ENCODE data around the gene PDLIM5. TPM values are rescaled to one million over a fixed set of nuclear protein-coding genes. Genes with fewer than 3 reads are reported as not detected.
A peak's percentile ranks its signal among the peaks of the same experiment; 100 is the strongest.

The PDLIM5 gene
- total RNA-seq, 6 experiments from 2014 or later = 152 to 240 (median 171) TPM

DNA sequence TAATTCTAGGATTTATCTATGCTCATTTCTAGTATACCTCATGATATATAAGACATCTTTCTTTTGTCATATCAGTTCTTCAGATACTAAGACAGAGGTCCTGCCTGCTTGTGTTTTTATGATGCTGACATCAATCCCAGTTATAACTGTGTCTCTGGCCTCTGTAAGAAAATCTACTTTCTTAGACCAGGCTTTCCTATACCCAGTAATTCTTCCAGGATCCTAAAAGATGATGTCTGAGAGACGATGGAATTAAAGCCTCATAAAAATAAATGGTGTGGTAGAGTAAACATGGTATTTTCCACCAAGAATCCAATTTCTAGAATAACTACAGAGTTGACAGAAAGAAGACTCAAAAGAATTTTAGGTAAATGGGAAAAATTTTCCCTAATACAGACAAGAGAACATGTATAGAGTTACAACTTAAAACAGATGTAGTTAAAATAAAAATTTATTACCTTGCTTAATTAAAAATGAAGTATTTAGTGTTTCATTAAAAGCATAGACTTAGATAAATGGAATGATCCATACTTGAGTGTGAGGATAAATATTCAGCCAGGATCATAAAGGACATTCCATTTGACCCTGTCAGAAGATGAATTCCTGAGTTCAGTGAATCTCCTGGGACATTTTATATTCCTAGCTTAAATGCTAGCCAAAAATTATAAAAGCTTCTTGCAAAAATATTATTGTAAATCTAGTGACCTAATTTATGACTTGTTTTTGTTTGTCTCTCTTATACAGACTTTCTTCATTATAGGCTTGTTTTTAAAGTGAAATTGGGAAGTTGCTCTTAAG is 137.4 kb downstream of the PDLIM5 start:
- peaks cover 31% of the 10 kb centered on the region for H3K36me3 Mint-ChIP-seq (ENCODE audit: low read depth)
- H3K4me3 Mint-ChIP-seq = no peak overlapping the region
- no peaks in the 10 kb centered on the region for H3K9me3 Mint-ChIP-seq
- no peaks in the 10 kb centered on the region; the same call in 1 of the 2 replicates for H3K27me3 Mint-ChIP-seq (ENCODE audit: insufficient read depth)
- DNase-seq = peak; percentile 44
- TF ChIP-seq, protein P1, sequence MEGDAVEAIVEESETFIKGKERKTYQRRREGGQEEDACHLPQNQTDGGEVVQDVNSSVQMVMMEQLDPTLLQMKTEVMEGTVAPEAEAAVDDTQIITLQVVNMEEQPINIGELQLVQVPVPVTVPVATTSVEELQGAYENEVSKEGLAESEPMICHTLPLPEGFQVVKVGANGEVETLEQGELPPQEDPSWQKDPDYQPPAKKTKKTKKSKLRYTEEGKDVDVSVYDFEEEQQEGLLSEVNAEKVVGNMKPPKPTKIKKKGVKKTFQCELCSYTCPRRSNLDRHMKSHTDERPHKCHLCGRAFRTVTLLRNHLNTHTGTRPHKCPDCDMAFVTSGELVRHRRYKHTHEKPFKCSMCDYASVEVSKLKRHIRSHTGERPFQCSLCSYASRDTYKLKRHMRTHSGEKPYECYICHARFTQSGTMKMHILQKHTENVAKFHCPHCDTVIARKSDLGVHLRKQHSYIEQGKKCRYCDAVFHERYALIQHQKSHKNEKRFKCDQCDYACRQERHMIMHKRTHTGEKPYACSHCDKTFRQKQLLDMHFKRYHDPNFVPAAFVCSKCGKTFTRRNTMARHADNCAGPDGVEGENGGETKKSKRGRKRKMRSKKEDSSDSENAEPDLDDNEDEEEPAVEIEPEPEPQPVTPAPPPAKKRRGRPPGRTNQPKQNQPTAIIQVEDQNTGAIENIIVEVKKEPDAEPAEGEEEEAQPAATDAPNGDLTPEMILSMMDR (IDR thresholded peaks at IDR 0.05) = no peak
- peaks cover 46% of the 10 kb centered on the region for H3K4me1 Mint-ChIP-seq (ENCODE audit: low read depth)
- peak overlapping the region; percentile 36; the same call in 1 of the 2 replicates for H3K27ac Mint-ChIP-seq

DNA sequence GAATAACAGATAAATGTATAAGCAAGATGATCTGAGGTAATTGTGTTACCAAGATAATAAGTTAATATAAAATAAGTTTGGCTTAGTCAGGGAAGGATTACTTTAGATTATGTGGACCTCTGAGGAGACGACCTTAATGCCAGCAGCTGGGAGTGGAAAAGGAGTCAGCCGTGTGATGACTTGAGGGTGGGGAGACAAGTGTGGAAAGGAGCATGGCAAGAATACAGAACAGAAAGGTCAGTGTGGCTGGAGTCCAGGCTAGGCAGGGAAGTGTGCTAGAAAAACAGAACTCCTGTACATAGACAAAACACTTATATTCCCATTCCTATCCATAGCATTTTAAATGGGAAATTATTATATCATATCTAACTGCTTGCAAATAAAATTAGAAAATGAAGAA is 138.8 kb downstream of the PDLIM5 start:
- H3K9me3 Mint-ChIP-seq = no peaks in the 10 kb centered on the region
- peaks cover 50% of the 10 kb centered on the region for H3K4me1 Mint-ChIP-seq (ENCODE audit: low read depth)
- no peaks in the 10 kb centered on the region; the same call in 1 of the 2 replicates for H3K27me3 Mint-ChIP-seq (ENCODE audit: insufficient read depth)
- H3K36me3 Mint-ChIP-seq (ENCODE audit: low read depth) = peaks cover 29% of the 10 kb centered on the region
- H3K4me3 Mint-ChIP-seq = no peak overlapping the region
- TF ChIP-seq, protein P1 (IDR thresholded peaks at IDR 0.05) = no peak
- no peak for DNase-seq
- peak overlapping the region; percentile 9; the same call in 1 of the 2 replicates for H3K27ac Mint-ChIP-seq

DNA sequence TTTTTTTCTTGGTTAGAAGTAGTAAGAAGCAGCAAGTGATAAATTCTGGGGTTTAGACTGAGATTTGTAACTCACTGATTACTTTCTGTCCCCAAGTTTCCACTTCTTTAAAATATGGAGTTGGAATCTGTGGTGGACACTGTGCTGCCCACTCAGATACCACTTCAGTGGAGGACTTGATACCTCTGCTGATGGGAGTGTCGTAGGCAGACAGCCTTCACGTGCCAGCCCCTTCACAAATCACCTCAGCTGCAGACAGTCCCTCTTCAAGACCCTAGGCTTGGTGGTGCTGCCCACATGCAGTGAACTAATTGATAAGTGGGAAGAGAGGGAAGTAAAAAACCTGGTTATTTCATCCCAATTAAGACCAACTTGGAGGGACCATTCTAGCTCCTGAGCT is 139.5 kb downstream of the PDLIM5 start:
- H3K9me3 Mint-ChIP-seq = no peaks in the 10 kb centered on the region

DNA sequence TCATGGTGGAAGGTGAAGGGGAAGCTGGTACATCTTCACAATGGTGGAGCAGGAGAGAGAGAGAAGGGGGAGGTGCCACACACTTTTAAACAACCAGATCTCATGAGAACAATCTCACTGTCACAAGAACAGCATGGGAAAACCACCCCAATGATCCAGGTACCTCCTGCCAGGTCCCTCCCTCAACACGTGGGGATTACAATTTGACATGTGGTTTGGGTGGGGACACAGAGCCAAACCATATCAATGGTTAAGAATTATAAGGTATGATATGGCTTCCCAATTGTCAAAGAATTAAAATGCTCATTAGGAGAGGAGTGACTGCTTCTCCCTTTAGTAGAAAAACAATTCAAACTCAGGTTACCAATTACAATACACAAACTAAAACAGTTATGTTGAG is 143.3 kb downstream of the PDLIM5 start:
- DNase-seq = no peak
- H3K27me3 Mint-ChIP-seq (ENCODE audit: insufficient read depth) = no peaks in the 10 kb centered on the region; the same call in 1 of the 2 replicates
- H3K27ac Mint-ChIP-seq = no peak overlapping the region; the same call in 1 of the 2 replicates
- no peak overlapping the region for H3K4me3 Mint-ChIP-seq
- TF ChIP-seq, protein P1 (IDR thresholded peaks at IDR 0.05) = no peak
- no peaks in the 10 kb centered on the region for H3K9me3 Mint-ChIP-seq
- peaks cover 27% of the 10 kb centered on the region for H3K36me3 Mint-ChIP-seq (ENCODE audit: low read depth)
- peaks cover 38% of the 10 kb centered on the region for H3K4me1 Mint-ChIP-seq (ENCODE audit: low read depth)

More for the DNA sequence above, 139.5 kb downstream of the PDLIM5 start:
- H3K27ac Mint-ChIP-seq = no peak overlapping the region
- no peak for DNase-seq
- H3K4me3 Mint-ChIP-seq = no peak overlapping the region
- TF ChIP-seq, protein P1 (IDR thresholded peaks at IDR 0.05) = no peak
- peaks cover 27% of the 10 kb centered on the region for H3K36me3 Mint-ChIP-seq (ENCODE audit: low read depth)
- H3K4me1 Mint-ChIP-seq (ENCODE audit: low read depth) = peaks cover 55% of the 10 kb centered on the region
- H3K27me3 Mint-ChIP-seq (ENCODE audit: insufficient read depth) = no peaks in the 10 kb centered on the region; the same call in 1 of the 2 replicates

DNA sequence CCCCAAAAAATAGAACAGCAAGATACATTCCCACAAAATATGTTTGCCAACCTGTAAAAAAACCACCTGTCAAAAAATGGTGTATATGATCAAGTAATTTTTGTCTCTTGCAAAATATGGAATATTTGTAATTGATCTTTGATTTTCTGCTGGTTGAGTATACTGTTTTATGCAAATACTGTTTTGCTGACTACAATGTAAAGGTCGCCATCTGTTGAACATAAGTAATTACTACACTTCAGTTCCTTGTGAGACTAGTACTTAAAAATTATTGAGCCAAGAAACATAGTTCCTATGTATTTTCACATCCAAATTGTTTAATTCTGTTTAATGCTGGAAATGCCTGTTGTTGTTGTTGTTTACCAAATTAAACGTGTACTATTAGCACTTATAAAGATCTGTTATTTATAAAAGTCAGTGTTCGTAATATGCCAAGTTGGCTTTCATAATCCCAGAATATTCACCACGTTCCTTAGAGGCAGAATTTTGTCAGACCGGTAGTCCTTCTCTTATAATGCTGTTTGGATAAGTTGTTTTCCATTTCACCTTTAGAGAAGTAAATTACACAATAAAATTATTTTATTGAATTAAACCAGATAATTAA is 144.2 kb downstream of the PDLIM5 start:
- no peaks in the 10 kb centered on the region for H3K9me3 Mint-ChIP-seq
- no peaks in the 10 kb centered on the region; the same call in 1 of the 2 replicates for H3K27me3 Mint-ChIP-seq (ENCODE audit: insufficient read depth)
- H3K4me3 Mint-ChIP-seq = no peak overlapping the region
- H3K27ac Mint-ChIP-seq = no peak overlapping the region
- peak; percentile 48 for DNase-seq
- H3K4me1 Mint-ChIP-seq (ENCODE audit: low read depth) = peaks cover 30% of the 10 kb centered on the region
- TF ChIP-seq, protein P1 (IDR thresholded peaks at IDR 0.05) = peak; percentile 85
- H3K36me3 Mint-ChIP-seq (ENCODE audit: low read depth) = peaks cover 22% of the 10 kb centered on the region

Measured in HFFc6 (cell line).